ENCODE data around the gene EPB41L2. TPM values are rescaled to one million over a fixed set of nuclear protein-coding genes. Genes with fewer than 3 reads are reported as not detected.
"Not testable (repeated sequence)": the region's sequence is repeated elsewhere in the genome, so short reads cannot be mapped to it uniquely, and the experiment has no call there.

Gene EPB41L2
- total RNA-seq, 2 donors from 2014 or later = 143 to 193 TPM

- no peak for DNase-seq (ENCODE audit: low spot score)
- intact Hi-C loops (cut with DNase I) = no loop called here
Observed at GRCh38 chr6:130935978-130936377, 127.1 kb downstream of the EPB41L2 start.

- DNase-seq (ENCODE audit: low spot score) = no peak
- intact Hi-C loops (cut with DNase I) = no loop called here
Observed at GRCh38 chr6:130934848-130935585, 128.0 kb downstream of the EPB41L2 start.

GRCh38 chr6:130933712-130934200, 129.3 kb downstream of the EPB41L2 start:
- intact Hi-C loops (cut with DNase I) = no loop called here

GRCh38 chr6:130932921-130933320, 130.1 kb downstream of the EPB41L2 start:
- intact Hi-C loops (cut with DNase I) = no loop called here
- DNase-seq (ENCODE audit: low spot score) = no peak

More at GRCh38 chr6:130933712-130934200, 129.3 kb downstream of the EPB41L2 start:
- DNase-seq (ENCODE audit: low spot score) = no peak

DNA sequence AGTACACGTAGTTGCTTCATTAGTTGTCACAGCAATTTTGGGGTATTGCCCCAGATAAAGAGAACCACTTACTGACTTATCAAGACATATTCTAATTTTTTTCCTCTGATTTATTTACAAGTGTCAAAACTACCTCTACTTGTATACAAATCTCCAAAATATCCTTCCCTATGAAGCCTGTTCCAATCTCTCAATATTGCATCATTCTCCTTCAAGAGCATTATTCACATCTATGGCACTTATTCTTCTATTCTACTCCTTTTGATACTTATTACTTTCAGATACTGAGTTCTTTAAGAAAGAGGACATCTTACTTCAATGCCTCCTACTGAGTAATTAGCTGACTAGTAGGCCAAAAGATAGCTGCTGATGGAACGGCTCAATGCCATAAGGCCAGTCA, 130.6 kb downstream of the EPB41L2 start:
- intact Hi-C loops (cut with DNase I) = no loop called here
- DNase-seq (ENCODE audit: low spot score) = no peak

DNA sequence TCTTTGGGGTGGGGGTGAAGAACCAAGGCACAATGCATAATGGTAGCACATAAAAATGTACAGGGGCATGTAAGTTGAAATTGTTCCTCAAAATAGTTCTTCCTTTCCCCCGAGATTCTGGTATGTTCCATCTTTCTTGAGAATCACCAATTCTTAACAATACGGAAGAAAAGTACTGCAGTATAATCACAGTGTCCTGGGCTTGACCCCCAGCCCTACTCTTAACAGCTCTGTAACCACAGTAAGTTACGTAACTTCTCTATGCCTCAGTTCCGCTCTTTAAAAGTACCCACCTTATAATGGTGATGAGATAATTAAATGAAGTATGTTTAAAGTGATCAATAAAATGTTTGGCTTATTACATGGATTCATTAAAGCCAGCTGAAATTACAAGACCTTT, 131.4 kb downstream of the EPB41L2 start:
- intact Hi-C loops (cut with DNase I) = no loop called here
- no peak for DNase-seq (ENCODE audit: low spot score)

GRCh38 chr6:130929036-130929678, 133.9 kb downstream of the EPB41L2 start:
- intact Hi-C loops (cut with DNase I) = no loop called here
- no peak for DNase-seq (ENCODE audit: low spot score)

DNA sequence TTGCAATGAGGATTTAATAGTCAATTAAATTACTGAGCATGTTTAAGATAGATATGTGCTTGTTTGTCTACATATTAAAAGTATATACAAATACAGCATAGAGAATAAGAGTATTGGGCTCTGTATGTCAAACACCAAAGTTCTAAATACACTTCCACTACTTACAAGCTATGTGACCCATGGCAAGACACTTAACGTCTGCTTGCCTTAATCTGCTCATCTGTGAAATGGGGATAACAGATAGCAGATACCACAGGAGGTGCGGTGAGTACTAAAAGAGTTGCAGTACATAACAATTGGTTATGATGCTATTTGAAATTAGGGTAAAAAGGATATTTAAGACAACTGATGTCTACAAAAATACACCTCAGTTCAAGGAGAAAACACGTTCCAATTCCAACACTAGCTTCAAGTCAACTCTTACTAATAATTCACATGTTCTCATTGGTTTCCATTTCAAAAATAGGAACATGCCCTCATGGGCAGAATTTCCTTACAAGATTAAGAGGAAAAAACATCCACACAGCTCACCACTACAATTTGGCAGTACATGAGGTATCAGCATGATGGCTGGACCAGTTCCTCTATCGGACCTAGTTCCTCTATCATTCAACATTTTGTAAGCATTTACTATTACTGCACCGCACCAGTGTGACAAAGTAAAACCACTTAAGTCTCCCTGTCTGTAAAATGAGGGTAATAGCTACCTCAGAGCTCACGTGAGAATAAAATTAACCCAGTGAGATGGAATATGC, 134.7 kb downstream of the EPB41L2 start:
- intact Hi-C loops (cut with DNase I) = no loop called here
- DNase-seq (ENCODE audit: low spot score) = no peak

GRCh38 chr6:130927305-130927704, 135.7 kb downstream of the EPB41L2 start:
- intact Hi-C loops (cut with DNase I) = no loop called here
- no peak for DNase-seq (ENCODE audit: low spot score)

GRCh38 chr6:130923350-130923749, 139.7 kb downstream of the EPB41L2 start:
- intact Hi-C loops (cut with DNase I) = no loop called here
- no peak for DNase-seq (ENCODE audit: low spot score)

DNA sequence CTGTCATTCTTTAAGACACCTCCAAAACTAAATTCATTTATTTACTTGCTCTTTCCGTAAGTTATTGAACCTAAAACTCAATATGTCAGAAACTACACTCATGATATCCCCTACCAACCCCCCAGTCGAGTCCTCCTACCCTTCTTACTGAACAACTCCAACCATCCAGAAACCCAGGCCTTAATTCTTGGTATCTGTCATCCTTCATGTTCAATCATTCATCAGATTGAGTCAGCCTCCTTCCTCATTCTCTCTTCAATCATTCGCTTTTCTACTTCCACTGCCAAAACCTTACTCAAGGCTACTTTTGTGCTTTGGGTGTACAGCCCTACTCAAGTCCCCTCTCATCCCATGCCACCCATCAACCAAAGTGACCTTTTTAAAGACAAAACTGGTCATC, 140.1 kb downstream of the EPB41L2 start:
- intact Hi-C loops (cut with DNase I) = no loop called here
- no peak for DNase-seq (ENCODE audit: low spot score)

DNA sequence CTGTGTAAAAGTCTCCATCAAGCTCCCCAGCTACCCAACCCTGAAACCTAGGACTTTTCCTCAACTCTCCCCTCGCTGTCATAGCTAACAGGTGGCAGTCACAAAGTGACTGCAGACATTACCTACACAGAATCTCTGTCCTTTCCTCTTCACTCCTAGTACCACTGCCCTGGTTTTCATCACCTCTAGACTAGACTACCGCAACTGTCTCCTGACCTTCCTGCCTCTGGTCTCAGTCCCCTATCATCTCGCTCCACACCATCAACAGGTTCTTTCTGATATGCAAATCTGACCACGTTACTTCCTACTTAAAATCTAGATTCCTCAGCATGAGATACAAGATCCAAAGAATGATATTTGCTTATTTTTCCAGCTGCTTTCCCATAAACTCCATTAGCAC, 142.1 kb downstream of the EPB41L2 start:
- intact Hi-C loops (cut with DNase I) = no loop called here
- DNase-seq (ENCODE audit: low spot score) = no peak

DNA sequence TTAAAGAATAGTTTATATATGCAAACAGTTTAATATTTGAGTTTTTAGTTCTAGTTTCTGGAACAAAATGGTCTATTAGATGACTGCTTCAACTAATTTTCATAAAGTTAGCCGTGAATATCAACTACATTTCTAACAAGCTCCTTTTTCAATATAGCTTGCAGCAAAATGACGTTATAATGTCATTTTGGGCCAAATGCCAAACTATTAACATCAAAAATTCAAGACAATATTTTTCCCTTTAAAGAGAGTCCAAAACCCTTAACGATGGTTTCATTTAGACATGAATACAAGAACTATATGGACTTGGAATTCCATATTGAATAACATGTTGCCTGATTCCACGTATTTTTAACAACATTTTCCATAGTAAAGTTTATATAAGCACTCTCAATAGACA, 144.9 kb downstream of the EPB41L2 start:
- no peak for DNase-seq (ENCODE audit: low spot score)
- intact Hi-C loops (cut with DNase I) = no loop called here

- intact Hi-C loops (cut with DNase I); DNase-seq (ENCODE audit: low spot score): not testable (repeated sequence)
Observed at GRCh38 chr6:130915606-130916005, 147.4 kb downstream of the EPB41L2 start.

- intact Hi-C loops (cut with DNase I) = no loop called here
- DNase-seq (ENCODE audit: low spot score) = no peak
Observed at GRCh38 chr6:130913120-130913519, 149.9 kb downstream of the EPB41L2 start.

- intact Hi-C loops (cut with DNase I) = no loop called here
Observed at GRCh38 chr6:130912434-130912833, 150.6 kb downstream of the EPB41L2 start.

GRCh38 chr6:130908958-130909357, 154.1 kb downstream of the EPB41L2 start:
- intact Hi-C loops (cut with DNase I) = no loop called here
- DNase-seq (ENCODE audit: low spot score) = no peak

More at GRCh38 chr6:130912434-130912833, 150.6 kb downstream of the EPB41L2 start:
- no peak for DNase-seq (ENCODE audit: low spot score)

- DNase-seq (ENCODE audit: low spot score) = no peak
- intact Hi-C loops (cut with DNase I) = no loop called here
Observed at GRCh38 chr6:130908188-130908587, 154.9 kb downstream of the EPB41L2 start.

DNA sequence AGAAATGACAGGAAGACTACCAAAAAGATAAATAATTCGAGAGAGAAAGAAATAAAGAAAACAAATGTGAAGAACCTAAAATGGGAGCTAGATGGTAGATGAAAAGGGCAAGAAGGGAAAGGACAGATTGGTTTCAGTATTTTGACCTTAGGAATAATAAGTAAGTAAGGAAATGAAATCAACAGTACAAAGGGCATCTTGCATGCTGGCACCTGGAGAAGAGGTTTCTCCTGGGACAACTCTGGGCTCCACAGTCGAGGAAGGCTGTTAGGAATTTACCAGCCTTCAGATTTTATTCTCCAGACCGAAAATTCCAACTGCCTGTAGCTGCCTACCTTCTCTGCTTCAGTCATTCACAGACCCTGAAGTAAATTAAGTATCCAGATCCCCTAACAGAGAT, 155.4 kb downstream of the EPB41L2 start:
- no peak for DNase-seq (ENCODE audit: low spot score)
- intact Hi-C loops (cut with DNase I) = no loop called here

DNA sequence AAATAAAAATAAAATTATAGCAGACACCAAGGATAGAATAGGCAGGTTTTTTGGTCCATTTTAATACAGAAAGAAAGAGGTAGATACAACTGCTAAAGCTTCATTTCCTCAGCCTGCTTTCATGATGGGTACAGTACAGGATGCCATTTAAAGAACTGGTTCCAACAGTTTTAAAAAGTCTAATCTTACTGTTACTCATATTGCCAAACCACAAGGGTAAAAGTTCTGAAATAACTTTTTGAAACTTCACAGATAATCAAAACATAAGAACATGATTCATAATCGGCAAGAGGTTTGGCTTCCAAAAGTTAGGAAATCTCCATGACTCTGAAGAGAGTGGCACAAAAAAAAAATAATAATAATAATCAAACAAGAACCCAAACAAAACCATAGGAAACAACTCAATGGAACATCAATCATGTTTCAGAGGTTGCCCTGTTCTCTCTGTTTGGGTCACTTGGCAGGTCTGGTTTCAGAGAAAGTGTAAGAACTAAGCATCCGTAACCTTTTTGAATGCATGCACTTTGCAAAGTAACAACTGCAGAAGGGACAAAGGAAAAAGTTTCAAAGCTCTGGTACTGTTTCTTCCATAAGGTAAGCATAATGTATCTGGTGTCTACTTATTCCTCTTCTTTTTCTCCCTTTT, 156.2 kb downstream of the EPB41L2 start:
- intact Hi-C loops (cut with DNase I) = no loop called here
- DNase-seq (ENCODE audit: low spot score) = no peak
